NCI-H460 (cell line): ENCODE data around the gene NCAPG. TPM values are rescaled to one million over a fixed set of nuclear protein-coding genes. Genes with fewer than 3 reads are reported as not detected.

Source experiments
- DNase-seq: peaks from one replicate; pipeline ENCODE4 v3.0.0-alpha.2; 2016; ENCODE audit warnings: low read depth; ENCODE audit errors: extremely low read depth
- polyA plus RNA-seq: library from polyadenylated mRNA; depleted of rRNA; stranded (reverse); fragments of >200 nt; gene quantifications from 2 replicates; pipeline ENCODE4 v1.2.3, GENCODE V29; 2014; cell fraction: nucleus; rRNA removed
- total RNA-seq: library from RNA; depleted of rRNA; stranded (reverse); fragments of >200 nt; shearing (Covaris generic); gene quantifications from 2 replicates; pipeline ENCODE4 v1.2.3, GENCODE V29; 2014; rRNA removed

Gene NCAPG, protein sequence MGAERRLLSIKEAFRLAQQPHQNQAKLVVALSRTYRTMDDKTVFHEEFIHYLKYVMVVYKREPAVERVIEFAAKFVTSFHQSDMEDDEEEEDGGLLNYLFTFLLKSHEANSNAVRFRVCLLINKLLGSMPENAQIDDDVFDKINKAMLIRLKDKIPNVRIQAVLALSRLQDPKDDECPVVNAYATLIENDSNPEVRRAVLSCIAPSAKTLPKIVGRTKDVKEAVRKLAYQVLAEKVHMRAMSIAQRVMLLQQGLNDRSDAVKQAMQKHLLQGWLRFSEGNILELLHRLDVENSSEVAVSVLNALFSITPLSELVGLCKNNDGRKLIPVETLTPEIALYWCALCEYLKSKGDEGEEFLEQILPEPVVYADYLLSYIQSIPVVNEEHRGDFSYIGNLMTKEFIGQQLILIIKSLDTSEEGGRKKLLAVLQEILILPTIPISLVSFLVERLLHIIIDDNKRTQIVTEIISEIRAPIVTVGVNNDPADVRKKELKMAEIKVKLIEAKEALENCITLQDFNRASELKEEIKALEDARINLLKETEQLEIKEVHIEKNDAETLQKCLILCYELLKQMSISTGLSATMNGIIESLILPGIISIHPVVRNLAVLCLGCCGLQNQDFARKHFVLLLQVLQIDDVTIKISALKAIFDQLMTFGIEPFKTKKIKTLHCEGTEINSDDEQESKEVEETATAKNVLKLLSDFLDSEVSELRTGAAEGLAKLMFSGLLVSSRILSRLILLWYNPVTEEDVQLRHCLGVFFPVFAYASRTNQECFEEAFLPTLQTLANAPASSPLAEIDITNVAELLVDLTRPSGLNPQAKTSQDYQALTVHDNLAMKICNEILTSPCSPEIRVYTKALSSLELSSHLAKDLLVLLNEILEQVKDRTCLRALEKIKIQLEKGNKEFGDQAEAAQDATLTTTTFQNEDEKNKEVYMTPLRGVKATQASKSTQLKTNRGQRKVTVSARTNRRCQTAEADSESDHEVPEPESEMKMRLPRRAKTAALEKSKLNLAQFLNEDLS
- total RNA-seq: 44.1 and 44.2 TPM in 2 replicates
- polyA plus RNA-seq: 40.8 and 44.9 TPM in 2 replicates

- DNase-seq: peak; percentile 99
These were observed at the start of gene NCAPG, which contains the start of gene DCAF16 for GRCh38 chr4:17810260-17811077. Gene NCAPG, plus strand, starts transcription at chr4:17810979. Its CDS starts 99 bp downstream, at chr4:17811078. Gene DCAF16, minus strand, starts transcription at chr4:17810757. Its CDS starts 6,616 bp downstream, at chr4:17804141.

DNA sequence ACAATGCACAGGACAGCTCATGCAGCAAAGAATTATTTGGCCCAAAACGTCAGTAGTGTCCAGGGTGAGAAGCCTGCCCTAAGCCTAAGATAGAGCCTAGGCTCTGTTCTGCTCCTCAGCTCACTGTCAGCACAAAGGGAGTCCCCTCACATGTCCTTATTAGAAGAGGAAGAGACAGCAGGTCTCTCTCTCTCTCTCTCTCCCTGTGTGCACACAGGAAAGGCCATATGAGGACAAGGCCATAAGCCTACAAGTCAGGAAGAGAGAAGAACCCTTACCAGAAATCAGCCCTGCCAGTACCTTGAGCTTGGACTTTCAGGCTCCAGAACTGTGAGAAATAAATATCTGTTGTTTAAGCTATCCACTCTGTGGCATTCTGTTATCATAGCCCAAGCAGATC is 49.7 kb upstream of the NCAPG start:
- no peak for DNase-seq

- DNase-seq: no peak
These were observed 48.1 kb upstream of the NCAPG start for GRCh38 chr4:17762726-17763125.

GRCh38 chr4:17763416-17763815 is 47.4 kb upstream of the NCAPG start:
- no peak for DNase-seq

DNA sequence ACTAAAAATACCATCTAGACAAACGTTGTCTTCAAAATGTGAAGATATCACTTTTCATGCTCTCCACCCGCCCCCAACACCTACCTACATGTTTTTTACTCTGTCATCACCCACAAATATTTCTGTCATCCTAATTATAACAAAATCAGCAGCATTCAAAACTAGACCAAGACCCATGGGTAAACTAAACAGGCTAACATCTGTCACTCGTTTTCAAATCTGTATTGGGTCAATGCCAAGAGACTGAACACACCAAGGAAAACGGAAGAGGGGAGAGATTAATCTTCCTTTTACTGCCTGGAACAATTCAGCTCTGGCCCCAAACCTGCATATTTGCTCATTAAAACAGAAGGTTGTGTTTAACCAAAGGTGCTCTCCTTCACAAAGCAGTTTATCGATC is 46.8 kb upstream of the NCAPG start:
- DNase-seq: no peak

- no peak for DNase-seq
These were observed 45.1 kb upstream of the NCAPG start for GRCh38 chr4:17765514-17766286.

DNA sequence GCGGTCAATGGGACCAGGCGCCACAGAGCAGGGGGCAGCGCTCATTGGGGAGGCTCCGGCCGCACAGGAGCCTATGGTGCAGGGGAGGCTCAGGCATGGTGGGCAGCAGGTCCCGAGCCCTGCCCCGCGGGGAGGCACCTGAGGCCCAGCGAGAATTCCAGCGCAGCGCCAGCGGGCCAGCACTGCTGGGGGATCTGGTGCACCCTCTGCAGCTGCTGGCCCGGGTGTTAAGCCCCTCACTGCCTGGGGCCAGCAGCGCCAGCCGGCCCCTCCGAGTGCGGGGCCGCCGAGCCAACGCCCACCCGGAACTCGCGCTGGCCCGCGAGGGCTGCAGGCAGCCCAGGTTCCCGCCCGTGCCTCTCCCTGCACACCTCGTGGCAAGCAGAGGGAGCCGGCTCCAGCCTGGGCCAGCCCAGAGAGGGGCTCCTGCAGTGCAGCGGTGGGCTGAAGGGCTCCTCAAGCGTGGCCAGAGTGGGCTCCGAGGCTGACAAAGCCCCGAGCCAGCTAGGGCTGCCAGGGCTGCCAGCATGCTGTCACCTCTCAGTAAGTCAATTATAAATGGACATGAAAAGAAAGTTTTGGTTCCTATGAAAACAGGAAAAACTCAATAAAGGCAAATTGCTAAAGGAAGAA is 43.8 kb upstream of the NCAPG start:
- no peak for DNase-seq

DNA sequence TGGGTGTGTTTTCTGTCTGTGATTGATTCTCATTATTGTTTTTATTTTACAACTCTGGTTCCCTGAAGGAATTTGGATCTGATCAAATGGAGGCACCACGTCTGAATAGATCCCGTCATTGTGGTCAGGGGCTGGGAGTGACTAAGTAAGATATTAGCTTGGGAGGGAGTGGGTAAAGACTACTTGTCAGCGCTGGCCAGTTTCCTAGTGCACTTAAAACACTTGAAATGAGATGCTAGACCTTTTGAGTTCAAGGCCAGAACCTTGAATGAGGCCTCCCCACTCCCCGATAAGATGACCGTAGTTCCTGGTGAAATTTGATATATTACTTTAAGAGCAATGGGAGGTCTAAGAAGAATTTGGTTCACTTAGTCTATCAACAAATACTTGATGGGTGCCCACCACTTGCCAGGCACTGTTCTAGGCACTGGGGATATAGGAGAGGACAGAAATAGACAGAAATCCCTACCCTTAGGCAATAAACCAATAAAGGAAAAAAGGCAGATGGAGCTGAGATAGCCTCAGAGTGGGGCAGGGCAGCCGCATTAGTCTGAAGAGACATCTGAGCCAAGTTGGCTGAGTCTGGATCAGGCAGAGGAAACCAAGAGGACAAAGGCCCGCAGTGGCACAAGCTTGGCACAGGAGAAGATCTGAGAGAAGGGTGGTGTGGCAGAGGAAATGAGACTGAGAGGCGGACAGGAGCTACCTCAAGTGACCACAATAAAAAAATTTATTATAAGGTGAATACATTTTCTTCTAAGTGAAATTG is 41.2 kb upstream of the NCAPG start:
- no peak for DNase-seq

DNA sequence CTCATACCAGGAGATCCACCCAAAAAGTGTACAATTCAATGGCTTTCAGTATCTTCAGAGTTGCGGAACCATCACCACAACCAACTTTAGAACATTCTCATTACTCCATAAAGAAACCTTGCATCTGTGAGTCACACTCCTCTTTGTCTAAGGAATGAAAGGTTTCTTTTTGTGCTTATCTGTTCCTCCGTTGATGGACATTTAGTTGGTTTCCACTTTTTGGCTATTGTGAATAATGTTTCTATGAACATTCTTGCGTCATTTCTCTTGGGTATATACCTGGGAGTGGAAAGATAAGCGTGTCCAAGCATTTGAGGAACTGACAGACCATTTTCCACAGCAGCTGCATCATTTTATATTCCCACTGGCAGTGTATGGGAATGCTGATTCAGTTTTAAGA is 39.9 kb upstream of the NCAPG start:
- DNase-seq: no peak

- DNase-seq: no peak
These were observed 39.4 kb upstream of the NCAPG start for GRCh38 chr4:17771284-17771908.

GRCh38 chr4:17773135-17773698 is 37.6 kb upstream of the NCAPG start:
- no peak for DNase-seq

DNA sequence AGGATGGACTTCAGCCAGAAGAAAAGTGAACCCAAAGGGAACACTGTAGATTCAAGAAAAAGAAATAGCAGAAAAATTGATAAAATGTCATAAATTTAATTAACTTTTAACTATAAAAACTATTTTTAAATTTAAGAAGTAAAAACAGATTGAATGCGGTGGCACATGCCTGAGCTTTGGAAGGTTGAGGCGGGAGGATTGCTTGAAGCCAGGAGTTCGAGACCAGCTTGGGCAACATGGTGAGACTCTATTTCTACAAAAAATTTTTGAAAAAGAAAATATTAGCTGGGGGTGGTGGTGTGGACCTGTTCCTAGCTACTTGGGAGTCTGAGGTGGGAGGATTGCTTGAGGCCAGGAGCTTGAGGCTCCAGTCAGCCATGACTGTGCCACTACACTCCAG is 32.3 kb upstream of the NCAPG start:
- no peak for DNase-seq

- no peak for DNase-seq
These were observed 30.1 kb upstream of the NCAPG start for GRCh38 chr4:17780501-17781299.

DNA sequence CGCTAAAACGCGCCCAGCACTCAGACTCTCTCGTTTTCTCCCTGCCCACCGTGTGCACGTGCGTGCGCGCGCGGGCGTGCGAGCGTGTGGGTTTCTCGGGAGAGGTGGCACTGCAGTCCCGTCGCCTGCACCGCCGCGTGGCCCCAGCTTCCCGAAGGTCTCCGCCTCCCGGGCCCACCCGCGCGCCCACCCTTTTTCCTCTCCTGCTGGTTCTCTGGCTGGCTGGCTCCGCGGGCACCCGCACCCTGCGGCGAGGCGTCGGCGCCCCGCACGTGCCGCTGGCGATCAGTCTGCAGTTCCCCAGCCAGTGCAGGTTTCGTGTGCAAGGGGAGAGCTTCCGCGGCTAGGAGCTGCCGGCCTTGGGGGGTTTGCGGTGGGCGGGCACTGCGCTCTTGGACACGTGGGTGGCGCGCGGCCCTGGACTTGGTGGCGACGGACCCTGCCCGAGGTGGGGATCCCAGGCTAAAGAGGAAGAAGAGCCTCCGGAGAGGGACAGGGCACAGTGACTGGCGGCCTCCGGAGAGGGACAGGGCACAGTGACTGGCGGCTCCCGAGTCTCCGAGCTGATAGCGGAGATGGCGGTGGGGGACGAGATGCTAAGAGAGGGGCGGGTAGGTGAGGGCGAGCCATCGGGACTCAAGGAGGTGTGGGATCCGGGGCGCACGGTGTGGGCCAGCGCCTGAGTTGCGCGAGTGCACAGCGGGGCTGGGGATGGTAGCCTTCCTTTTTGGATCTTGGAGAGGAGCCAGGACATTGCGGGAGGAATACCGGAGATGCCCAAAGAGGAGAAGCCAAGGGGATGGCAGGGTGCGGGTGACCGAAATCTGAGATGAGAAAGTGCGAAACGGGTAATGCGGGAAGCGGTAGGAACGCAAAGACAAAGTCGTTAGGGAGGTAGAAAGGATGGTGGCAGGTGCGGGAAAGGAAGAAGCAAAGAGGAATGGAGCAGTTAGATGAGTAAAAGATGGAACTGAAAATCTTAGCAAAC is 29.2 kb upstream of the NCAPG start, which contains the start of gene FAM184B:
TSS of gene FAM184B (minus strand) at position 322 of the 988 bp plus-strand sequence. CDS start 322 bp downstream, outside the sequence.
- no peak for DNase-seq

- no peak for DNase-seq
These were observed 24.9 kb upstream of the NCAPG start for GRCh38 chr4:17785858-17786257.
